ENCODE measurements around the gene NES. TPM values are rescaled to one million over a fixed set of nuclear protein-coding genes. Genes with fewer than 3 reads are reported as not detected.
A peak's percentile ranks its signal among the peaks of the same experiment; 100 is the strongest.

The NES gene
- total RNA-seq, 4 donors from 2014 or later = 13.9 to 34.3 (median 23.9) TPM

- no peak overlapping the region for H3K4me3 ChIP-seq
- no peak for ATAC-seq
- WGBS, 2 donors (ENCODE audit: low coverage in 1 of 2) = 52 to 61% methylated on average over 3 to 8 of the region's 12 CpGs
Measured at GRCh38 chr1:156662005-156662799, 15.0 kb downstream of the NES start.

DNA sequence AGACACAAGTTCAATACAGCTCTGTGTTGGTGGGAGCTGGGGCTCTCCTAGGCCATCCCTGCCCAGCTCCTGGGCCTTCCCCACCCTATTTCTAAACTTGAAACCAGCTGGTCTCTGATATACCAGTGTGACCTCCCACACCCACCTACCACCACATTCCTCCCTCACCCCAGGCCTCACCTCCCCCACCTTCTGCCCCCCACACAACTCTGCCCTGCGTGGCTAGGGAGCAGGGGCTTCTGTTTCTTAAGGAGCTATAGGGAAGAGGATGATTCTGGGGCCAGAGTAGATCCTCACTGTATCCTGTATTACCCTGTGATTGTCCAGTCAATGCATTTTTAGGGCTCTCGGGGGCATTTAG is 16.5 kb downstream of the NES start:
- TF ChIP-seq POLR2A (IDR thresholded peaks at IDR 0.05) (no peak), EP300 (IDR thresholded peaks at IDR 0.05) (no peak), POLR2AphosphoS5 (IDR thresholded peaks at IDR 0.05) (no peak)
- TF ChIP-seq, protein P1, sequence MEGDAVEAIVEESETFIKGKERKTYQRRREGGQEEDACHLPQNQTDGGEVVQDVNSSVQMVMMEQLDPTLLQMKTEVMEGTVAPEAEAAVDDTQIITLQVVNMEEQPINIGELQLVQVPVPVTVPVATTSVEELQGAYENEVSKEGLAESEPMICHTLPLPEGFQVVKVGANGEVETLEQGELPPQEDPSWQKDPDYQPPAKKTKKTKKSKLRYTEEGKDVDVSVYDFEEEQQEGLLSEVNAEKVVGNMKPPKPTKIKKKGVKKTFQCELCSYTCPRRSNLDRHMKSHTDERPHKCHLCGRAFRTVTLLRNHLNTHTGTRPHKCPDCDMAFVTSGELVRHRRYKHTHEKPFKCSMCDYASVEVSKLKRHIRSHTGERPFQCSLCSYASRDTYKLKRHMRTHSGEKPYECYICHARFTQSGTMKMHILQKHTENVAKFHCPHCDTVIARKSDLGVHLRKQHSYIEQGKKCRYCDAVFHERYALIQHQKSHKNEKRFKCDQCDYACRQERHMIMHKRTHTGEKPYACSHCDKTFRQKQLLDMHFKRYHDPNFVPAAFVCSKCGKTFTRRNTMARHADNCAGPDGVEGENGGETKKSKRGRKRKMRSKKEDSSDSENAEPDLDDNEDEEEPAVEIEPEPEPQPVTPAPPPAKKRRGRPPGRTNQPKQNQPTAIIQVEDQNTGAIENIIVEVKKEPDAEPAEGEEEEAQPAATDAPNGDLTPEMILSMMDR (IDR thresholded peaks at IDR 0.05) = no peak
- ATAC-seq = no peak
- H3K4me1 ChIP-seq = peaks cover 2 to 90% (median 74%) of the 10 kb centered on the region in 3 donors
- no peaks in the 10 kb centered on the region for H3K9me3 ChIP-seq
- peak overlapping the region in 1 of 2 donors; percentile 2 for H3K4me3 ChIP-seq
- peaks cover 23% of the 10 kb centered on the region for H3K27me3 ChIP-seq
- H3K27ac ChIP-seq = peak overlapping the region; percentile 21 to 86 (median 82)
- H3K36me3 ChIP-seq = no peaks in the 10 kb centered on the region
- WGBS, 2 donors (ENCODE audit: low coverage in 1 of 2) = 83% methylated on average over 1 of the region's 2 CpGs; no CpG with 5 or more reads in 1 of the 2 donors

More at GRCh38 chr1:156662005-156662799, 15.0 kb downstream of the NES start:
- peak overlapping the region in 3 of 4 donors; percentile 81 to 86 (median 84) for H3K27ac ChIP-seq
- peaks cover 2 to 94% (median 72%) of the 10 kb centered on the region in 3 donors for H3K4me1 ChIP-seq
- H3K36me3 ChIP-seq = no peaks in the 10 kb centered on the region
- TF ChIP-seq EP300 (IDR thresholded peaks at IDR 0.05) (no peak), POLR2A (IDR thresholded peaks at IDR 0.05) (no peak)
- peaks cover 8% of the 10 kb centered on the region for H3K27me3 ChIP-seq
- no peaks in the 10 kb centered on the region for H3K9me3 ChIP-seq

DNA sequence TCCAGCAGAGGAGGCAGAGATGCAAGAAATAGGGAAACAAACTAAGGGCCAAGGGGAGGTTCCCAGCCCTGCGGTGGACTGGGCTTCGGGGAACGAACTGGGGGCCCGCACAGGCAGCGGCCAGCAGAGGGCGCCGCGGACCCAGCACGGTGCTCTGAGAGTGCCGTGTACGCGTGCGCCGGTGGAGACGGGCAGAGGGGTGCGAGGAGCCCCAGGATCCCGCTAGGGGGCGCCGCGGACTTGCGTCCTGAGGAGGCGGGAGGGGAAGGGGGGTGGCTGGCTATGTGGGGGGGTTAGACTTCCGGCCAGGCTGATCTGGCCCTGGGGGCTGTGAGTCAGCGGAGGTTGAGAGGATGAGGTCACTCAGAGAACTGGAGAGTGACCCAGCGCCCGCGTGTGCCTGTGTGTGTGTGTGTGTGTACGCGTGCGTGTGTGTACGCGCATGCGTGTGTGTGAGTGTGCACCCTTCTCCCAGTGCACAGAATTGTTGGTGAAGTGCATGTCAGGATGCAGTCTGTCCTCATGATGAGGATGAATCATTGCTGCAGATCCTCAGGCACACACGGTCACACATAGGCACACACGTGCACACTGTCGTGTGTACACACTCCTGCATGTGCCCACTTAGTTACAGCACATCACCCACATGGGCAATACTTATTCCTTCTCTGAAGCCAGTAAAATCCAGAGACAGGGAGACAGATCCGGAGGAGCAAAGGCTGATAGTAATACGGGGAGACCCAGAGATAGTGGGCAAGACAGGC is 17.0 kb downstream of the NES start:
- H3K36me3 ChIP-seq = no peaks in the 10 kb centered on the region
- H3K27me3 ChIP-seq = peaks cover 27% of the 10 kb centered on the region
- peak; percentile 87 for ATAC-seq
- H3K4me3 ChIP-seq = peak overlapping the region in 1 of 2 donors; percentile 8
- H3K9me3 ChIP-seq = no peaks in the 10 kb centered on the region
- H3K4me1 ChIP-seq = peaks cover 2 to 84% (median 69%) of the 10 kb centered on the region in 3 donors
- peak overlapping the region; percentile 21 to 86 (median 82) for H3K27ac ChIP-seq
- 0 to 33% methylated on average over 4 to 6 of the region's 38 CpGs for WGBS, 2 donors (ENCODE audit: low coverage in 1 of 2)
- TF ChIP-seq EP300 (IDR thresholded peaks at IDR 0.05) (no peak), POLR2AphosphoS5 (IDR thresholded peaks at IDR 0.05) (peak; percentile 63), POLR2A (IDR thresholded peaks at IDR 0.05) (no peak)
- TF ChIP-seq, protein P1 (IDR thresholded peaks at IDR 0.05) = peak; percentile 99 to 100 (median 100)

- Histone ChIP-seq H3K27me3 (peaks cover 32% of the 10 kb centered on the region), H3K27ac (peak overlapping the region in 3 of 4 donors; percentile 81 to 86 (median 84)), H3K9me3 (no peaks in the 10 kb centered on the region), H3K36me3 (no peaks in the 10 kb centered on the region), H3K4me3 (peak overlapping the region in 1 of 2 donors; percentile 8), H3K4me1 (peaks cover 2 to 79% (median 63%) of the 10 kb centered on the region in 3 donors)
- 23% methylated on average over 4 of the region's 6 CpGs; no CpG with 5 or more reads in 1 of the 2 donors for WGBS, 2 donors (ENCODE audit: low coverage in 1 of 2)
- TF ChIP-seq POLR2A (IDR thresholded peaks at IDR 0.05) = no peak
- ATAC-seq = no peak
Measured at GRCh38 chr1:156659661-156659987, 17.6 kb downstream of the NES start.

DNA sequence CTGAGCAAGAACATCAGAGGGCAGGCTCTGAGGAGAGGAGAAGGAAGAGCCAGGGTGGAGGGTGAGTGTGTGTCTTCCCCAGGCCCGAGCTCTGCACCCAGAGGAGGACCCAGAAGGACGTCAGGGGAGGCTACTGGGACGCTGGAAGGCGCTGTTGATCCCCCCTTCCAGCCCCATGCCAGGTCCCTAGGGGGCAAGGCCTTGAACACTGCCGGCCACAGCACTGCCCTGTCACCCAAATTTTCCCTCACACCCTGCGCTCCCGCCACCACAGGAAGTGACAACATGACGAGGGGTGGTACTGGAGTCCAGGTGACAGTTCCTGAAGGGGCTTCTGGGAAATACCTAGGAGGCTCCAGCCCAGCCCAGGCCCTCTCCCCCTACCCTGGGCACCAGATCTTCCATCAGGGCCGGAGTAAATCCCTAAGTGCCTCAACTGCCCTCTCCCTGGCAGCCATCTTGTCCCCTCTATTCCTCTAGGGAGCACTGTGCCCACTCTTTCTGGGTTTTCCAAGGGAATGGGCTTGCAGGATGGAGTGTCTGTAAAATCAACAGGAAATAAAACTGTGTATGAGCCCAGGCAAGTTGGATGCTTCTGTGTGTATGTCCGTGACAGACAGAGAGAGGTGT is 18.1 kb downstream of the NES start:
- no peaks in the 10 kb centered on the region for H3K9me3 ChIP-seq
- ATAC-seq = no peak
- WGBS, 2 donors (ENCODE audit: low coverage in 1 of 2) = 49% methylated on average over 4 of the region's 10 CpGs; no CpG with 5 or more reads in 1 of the 2 donors
- no peaks in the 10 kb centered on the region for H3K36me3 ChIP-seq
- TF ChIP-seq POLR2AphosphoS5 (IDR thresholded peaks at IDR 0.05) = no peak
- TF ChIP-seq POLR2A (IDR thresholded peaks at IDR 0.05) = no peak
- TF ChIP-seq EP300 (IDR thresholded peaks at IDR 0.05) = no peak
- TF ChIP-seq, protein P1 (IDR thresholded peaks at IDR 0.05) = no peak
- peaks cover 38% of the 10 kb centered on the region for H3K27me3 ChIP-seq
- H3K4me3 ChIP-seq = no peak overlapping the region
- H3K27ac ChIP-seq = peak overlapping the region in 1 of 4 donors; percentile 84
- peaks cover 0 to 73% (median 58%) of the 10 kb centered on the region in 3 donors for H3K4me1 ChIP-seq
